ENCODE results near the gene ACP2.
A peak's percentile ranks its signal among the peaks of the same experiment; 100 is the strongest.
"Not testable (repeated sequence)": the region's sequence is repeated elsewhere in the genome, so short reads cannot be mapped to it uniquely, and the experiment has no call there.

The ACP2 gene

DNA sequence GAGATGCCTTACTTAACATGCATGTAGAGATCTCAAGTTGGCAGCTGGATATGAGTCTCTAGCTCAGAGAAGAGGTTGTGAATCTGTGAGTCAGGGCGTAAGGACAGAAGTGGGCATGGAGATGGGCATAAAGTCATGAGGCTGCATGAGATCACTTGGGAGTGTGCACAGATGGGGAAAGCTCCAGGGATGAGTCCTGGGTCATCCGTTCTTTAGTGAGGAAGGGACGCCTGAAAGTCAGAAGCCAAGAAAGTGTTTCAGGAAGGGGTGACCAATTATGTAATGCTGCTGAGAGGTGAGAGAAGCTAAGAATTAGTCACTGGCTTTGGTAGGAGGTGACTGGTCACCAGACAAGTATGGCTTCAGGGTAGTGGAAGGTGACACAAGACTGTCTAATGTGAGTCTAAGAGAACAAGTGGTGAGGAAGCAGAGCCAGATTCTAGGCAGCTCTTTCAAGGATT is 6.7 kb downstream of the ACP2 start:
- DNase-seq (ENCODE audit: low read depth in 2 of 2) = no peak

DNA sequence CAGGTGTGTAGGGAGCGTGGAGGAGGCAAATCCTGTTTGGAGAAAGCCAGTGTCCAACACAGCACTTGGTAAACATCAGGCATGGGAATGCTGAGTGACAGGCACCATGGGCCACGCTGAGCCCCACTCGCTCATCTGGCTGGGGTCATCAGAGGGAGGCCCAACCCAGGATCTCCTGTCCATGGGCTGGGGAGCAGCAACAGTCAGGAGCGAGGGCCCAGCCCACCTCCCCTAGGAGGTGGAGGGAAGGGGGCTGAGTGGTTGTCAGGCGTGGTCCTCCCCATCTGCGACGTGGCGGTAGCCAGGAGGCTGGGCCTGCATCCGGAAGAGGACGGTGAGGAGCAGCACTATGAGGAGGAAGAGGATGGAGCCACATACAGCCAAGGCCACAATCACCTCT is 8.8 kb downstream of the ACP2 start:
- no peak for DNase-seq (ENCODE audit: low read depth in 2 of 2)

GRCh38 chr11:47236482-47236881 is 12.1 kb downstream of the ACP2 start:
- no peak for DNase-seq (ENCODE audit: low read depth in 2 of 2)

- no peak for DNase-seq (ENCODE audit: low read depth in 2 of 2)
These were observed 13.5 kb downstream of the ACP2 start for GRCh38 chr11:47235163-47235562.

- peak in 1 of 2 donors; percentile 28 for DNase-seq (ENCODE audit: low read depth in 2 of 2)
These were observed 13.9 kb downstream of the ACP2 start for GRCh38 chr11:47234669-47235100.

GRCh38 chr11:47233989-47234668 is 14.5 kb downstream of the ACP2 start:
- no peak for DNase-seq (ENCODE audit: low read depth in 2 of 2)

DNA sequence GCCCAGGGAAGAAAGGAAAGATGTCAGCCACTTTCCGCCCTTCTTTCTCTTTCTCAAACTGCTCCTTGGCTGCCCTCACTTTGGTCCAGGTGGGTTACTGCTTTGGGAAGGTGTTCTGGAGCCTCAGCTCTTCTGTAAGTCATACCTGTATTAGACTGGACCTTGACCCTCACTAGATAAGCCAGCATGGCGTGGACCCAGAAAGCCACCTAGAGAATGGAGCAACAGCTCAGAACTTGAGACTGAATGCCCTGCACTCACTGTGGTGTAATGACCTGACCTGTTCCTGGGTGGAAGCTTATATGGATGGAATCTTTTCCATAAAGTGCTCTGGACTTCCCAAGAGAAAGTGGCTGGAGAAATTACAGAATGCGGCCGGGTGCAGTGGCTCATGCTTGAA is 15.6 kb downstream of the ACP2 start:
- no peak for DNase-seq (ENCODE audit: low read depth in 2 of 2)

DNA sequence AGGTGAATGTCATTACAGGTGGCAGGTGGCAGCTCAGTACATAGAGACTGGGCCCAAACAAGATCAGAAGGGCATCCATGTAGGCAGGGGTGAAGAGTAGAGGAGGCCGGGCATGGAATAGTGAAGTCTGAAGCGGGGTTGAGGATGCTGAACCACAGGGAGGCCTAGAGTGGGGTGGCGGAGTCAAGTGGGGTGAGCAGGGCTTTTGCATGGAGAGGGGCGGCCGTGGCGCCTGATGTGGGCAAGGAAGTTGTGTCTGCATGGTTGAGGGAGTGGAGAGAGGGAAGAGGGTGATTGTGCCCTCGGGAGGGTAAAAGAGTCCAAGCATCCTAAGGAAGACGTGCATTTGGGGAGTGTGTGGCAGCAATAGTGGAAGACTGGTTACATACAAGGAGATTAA is 19.5 kb downstream of the ACP2 start:
- no peak for DNase-seq (ENCODE audit: low read depth in 2 of 2)

DNA sequence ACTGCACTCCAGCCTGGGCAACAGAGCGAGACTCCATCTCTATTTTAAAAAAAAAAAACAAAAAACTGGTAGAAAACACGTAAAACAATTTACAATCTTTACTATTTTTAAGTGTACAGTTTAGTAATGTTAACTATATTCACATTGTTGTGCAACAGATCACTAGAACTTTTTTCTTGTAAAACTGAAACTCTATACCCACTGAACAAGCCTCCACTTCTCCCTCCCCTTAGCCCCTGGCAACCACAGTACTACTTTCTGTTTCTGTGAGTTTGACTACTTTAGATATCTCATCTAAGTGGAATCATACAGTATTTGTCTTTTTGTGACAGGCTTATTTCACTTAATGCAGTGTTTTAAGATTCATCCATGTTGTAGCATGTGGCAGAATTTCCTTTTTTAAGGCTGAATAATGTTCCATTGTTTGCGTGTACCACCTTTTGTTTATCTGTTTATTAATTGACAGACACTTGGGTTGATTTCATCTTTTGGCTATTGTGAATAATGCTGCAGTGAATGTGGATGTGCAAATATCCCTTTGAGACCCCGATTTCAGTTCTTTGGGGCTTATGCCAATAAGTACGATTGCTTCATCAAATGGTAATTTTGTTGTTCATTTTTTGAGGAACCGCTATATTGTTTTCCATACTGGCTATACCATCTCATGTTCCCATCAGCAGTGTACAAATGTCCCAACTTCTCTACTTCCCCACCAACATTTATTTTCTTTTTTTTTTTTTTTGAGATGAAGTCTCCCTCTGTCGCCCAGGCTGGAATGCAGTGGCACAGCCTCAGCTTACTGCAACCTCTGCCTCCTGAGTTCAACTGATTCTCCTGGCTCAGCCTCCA is 22.8 kb downstream of the ACP2 start:
- DNase-seq (ENCODE audit: low read depth in 2 of 2) = no peak

GRCh38 chr11:47222696-47223095 is 25.9 kb downstream of the ACP2 start:
- no peak for DNase-seq (ENCODE audit: low read depth in 2 of 2)

DNA sequence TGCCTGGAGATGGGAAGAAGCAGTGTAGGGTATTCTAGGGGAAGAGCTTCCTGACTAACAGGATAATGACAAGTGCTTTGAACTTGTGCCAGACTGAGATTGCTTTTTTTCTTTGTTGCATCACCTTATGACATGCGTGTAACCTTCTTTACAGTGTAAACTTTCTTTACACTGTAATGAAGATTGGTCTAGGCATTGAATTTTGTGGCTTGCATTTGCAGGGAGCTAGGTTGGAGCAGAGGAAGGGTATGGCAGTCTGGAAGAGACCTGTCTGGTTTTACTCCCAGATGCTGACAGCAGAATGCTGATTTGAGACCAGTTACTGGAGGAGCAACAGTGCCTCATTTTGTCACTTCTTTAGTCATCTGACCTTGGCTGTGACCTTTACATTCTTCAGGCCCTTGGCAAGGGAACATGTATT is 28.2 kb downstream of the ACP2 start:
- no peak for DNase-seq (ENCODE audit: low read depth in 2 of 2)

DNA sequence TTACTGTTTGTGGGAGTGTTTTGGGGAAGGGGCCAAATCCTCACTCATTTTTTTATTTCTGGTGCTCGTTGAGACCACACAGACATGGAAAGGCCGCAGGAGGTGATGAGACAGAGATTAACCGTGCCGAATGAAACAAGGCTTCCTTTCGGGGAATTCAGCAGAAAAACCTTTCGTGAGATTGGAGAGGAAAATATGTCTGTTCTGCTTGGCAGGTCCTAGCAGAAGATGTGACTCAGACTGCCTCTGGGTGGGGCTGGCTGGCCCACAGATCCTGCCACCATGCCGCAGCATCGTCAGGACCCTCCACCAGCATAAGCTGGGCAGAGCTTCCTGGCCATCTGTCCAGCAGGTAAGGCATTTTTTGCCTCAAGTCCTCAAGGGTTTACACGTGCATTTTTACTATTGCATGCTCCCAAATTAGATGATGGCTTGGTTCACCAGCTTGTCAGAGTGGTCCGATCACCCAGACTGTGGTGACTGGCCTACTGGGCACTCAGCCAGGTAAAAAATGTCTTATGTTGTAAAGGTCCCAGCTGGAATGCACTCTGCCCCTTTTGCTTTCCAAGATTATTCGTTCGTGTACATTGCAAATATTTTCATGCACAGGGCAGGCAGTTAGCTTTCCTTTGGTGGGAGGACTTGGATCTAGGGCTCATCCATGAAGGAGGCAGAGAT is 32.4 kb downstream of the ACP2 start:
- DNase-seq (ENCODE audit: low read depth in 2 of 2) = peak; percentile 46 to 58

DNA sequence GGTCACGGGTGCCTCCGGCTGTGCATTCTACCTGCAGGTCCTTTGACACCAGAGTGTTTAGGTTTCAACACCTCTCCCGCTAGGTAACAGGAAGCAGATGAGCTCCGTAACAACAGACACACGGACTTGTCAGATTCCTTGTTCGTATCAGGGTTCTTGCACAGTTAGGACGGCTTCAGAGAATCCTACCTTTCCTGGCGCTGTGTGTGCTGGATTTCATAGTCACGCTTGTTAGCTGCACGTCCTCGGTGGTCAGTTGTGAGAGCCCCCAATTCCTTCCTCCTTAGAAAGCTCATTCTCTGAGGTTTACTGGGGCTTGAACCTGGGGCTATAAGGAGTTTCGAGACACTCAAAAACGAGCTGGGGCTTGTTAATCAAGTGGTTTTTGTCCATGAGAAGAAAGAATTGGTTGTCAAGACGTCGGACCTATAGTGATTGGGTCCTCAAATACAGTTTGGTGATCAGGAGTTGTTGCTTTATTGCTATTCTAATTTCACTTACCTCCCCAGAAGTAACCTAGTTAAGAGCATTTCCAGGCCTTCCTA is 33.2 kb downstream of the ACP2 start:
- no peak for DNase-seq (ENCODE audit: low read depth in 2 of 2)

DNA sequence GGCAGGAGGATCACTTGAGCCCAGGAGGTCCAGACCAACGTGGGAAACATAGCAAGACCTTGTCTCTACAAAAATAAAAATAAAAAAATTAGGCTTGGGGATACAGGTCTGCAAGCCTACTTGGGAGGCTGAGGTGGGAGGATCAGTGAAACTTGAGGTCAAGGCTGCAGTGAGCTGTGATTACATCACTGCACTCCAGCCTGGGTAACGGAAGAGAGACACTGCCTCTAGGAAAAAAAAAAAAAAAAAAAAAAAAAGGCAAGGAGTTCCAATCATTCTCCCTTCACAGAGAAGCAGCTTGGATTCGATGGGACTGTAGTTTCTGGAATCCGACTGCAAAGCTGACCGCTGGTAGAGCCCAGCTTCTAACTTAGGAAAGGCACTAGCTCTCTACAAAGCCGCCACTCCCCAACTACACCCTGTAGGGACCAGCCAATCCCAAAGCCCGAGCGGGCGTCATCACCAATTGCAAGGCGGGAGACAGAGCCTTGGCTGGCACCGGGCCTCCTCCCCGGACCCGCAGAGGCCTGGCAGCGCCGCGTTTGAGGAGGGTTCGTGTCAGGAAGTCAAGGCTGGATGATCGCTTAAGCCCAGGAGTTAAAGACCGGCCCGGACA is 34.6 kb downstream of the ACP2 start:
- DNase-seq (ENCODE audit: low read depth in 2 of 2) = peak; percentile 66 to 80

DNA sequence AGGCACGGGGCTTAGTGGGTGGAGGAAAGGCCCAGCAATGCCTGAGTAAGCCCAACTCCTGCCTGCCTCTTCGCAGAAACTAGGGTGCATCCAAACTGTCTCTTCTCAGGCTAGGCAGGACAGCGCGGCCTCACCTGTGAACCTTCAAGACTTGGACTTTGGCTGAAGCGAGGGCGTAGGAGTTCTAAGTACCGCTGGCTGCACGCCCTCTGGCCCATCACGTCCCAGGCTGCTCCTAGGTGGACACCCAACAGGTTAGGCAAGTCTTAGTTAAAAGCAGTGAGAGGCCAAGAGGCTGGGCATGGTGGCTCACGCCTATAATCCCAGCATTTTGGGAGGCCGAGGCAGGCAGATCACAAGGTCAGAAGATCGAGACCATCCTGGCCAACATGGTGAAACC is 35.7 kb downstream of the ACP2 start:
- DNase-seq (ENCODE audit: low read depth in 2 of 2) = no peak

DNA sequence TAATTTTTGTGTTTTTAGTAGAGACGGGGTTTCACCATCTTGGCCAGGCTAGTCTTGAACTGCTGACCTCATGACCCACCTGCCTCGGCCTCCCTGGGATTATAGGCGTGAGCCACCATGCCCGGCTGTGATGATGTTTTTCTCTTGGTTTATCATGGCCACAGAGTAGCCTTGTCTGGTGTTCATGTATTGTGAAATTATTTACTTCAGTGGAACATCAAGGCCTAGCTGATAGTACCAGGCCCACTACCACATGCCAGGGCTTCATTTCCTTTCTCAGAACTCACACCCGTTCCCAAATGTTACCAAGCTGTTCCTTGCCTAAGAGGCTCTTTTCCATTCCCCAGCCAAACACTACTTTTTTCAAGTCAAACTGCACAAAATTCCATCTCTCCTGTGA is 40.0 kb downstream of the ACP2 start:
- DNase-seq (ENCODE audit: low read depth in 2 of 2) = no peak

DNA sequence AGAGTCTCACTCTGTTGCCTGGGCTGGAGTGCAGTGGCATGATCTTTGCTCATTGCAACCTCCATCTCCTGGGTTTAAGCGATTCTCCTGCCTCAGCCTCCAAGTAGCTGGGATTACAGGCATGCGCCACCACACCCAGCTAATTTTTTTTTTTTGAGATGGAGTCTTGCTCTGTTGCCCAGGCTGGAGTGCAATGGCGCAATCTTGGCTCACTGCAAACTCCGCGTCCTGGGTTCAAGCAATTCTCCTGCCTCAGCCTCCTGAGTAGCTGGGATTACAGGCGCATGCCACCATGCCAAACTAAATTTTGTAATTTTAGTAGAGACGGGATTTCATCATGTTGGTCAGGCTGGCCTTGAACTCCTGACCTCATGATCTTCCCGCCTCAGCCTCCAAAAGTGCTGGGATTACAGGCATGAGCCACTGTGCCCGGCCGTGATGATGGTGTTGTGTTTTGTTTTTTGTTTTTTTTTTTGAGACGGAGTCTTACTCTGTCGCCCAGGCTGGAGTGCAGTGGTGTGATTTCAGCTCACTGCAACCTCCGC is 40.5 kb downstream of the ACP2 start:
- DNase-seq (ENCODE audit: low read depth in 2 of 2) = not testable (repeated sequence)

DNA sequence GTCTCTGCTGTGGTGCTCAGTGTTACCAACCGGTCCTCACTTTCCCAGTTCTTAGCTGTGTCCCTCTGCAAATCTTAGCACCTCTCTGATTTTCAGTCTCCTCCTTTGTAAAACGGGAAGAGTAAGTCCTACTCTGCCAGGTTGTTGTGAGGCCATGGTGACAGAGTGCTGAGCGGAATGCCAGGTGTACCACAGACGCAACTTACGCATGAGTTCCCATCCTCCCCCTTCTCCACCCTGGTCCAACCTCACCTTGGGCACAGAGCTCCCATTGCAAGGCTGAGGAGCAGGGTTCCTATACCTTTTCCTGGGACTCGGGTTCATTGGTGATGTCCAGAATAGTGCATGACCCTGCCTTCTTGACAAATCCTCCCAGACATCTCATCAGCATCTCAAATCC is 41.2 kb downstream of the ACP2 start:
- no peak for DNase-seq (ENCODE audit: low read depth in 2 of 2)

- not testable (repeated sequence) for DNase-seq (ENCODE audit: low read depth in 2 of 2)
These were observed 42.0 kb downstream of the ACP2 start for GRCh38 chr11:47206577-47206976.

DNA sequence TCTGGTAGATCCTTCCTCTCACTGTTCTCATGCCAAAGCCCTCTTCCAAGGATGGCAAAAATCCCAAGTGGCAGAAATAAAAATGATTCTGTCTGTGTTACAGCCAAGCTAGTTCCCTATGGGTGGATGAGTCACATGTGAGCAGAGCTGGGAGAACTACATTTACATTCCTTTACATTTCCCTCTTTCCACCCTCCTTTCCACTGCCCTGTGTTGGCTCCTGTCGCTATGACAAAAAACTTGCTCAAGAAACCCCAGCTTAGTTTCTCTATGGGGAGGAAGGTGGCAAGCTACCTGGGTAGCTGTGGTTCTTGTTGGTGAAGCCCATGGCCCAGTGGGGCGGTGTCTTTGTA is 44.0 kb downstream of the ACP2 start:
- no peak for DNase-seq (ENCODE audit: low read depth in 2 of 2)

GRCh38 chr11:47202576-47202975 is 46.0 kb downstream of the ACP2 start:
- DNase-seq (ENCODE audit: low read depth in 2 of 2) = no peak

- no peak for DNase-seq (ENCODE audit: low read depth in 2 of 2)
These were observed 47.6 kb downstream of the ACP2 start for GRCh38 chr11:47201015-47201414.
